Kidney epithelial cell (primary cell): ENCODE results near the gene IER2. TPM values are rescaled to one million over a fixed set of nuclear protein-coding genes. Genes with fewer than 3 reads are reported as not detected.
A peak's percentile ranks its signal among the peaks of the same experiment; 100 is the strongest.

ENCODE experiments used
- DNase-seq: peaks from one replicate; pipeline ENCODE4 v3.0.0-alpha.2; 2010; ENCODE audit warnings: low read depth
- H3K27me3 ChIP-seq: 2 replicates; pipeline ENCODE4 v1.6.0; 2011; ENCODE audit warnings: low read length; ENCODE audit not compliant: control insufficient read depth, insufficient read depth
- H3K36me3 ChIP-seq: 2 replicates; pipeline ENCODE4 v1.5.1; 2011; ENCODE audit warnings: low read length; ENCODE audit not compliant: control insufficient read depth, insufficient read depth
- H3K4me3 ChIP-seq: 2 replicates; pipeline ENCODE4 v1.5.1; 2011; ENCODE audit warnings: low read depth, mild to moderate bottlenecking, control low read depth, low read length
- CTCF ChIP-seq: IDR thresholded peaks from 2 replicates; pipeline ENCODE4 v1.5.1; 2011; ENCODE audit warnings: mild to moderate bottlenecking, moderate library complexity, low read length, control low read depth, inconsistent platforms; ENCODE audit not compliant: insufficient read depth, poor library complexity, severe bottlenecking
- total RNA-seq: library from RNA; depleted of rRNA; stranded (reverse); fragments of >200 nt; gene quantifications from 2 replicates; pipeline ENCODE4 v1.2.3, GENCODE V29; 2015

Gene IER2
- total RNA-seq, 1 donor from 2014 or later = 130 TPM

GRCh38 chr19:13112555-13112954, 37.7 kb upstream of the IER2 start:
- TF ChIP-seq CTCF = no peak
- Histone ChIP-seq H3K27me3 (no peaks in the 10 kb centered on the region), H3K4me3 (no peak overlapping the region), H3K36me3 (no peaks in the 10 kb centered on the region)
- DNase-seq = no peak

GRCh38 chr19:13115936-13116281, 34.3 kb upstream of the IER2 start:
- Histone ChIP-seq H3K27me3 (no peaks in the 10 kb centered on the region), H3K36me3 (no peaks in the 10 kb centered on the region), H3K4me3 (peak overlapping the region; percentile 82)
- no peak for TF ChIP-seq CTCF
- no peak for DNase-seq

- Histone ChIP-seq H3K4me3 (peak within 1 kb of the TSS; percentile 82), H3K27me3 (no peaks in the 10 kb centered on the region), H3K36me3 (no peaks in the 10 kb centered on the region)
- DNase-seq = peak; percentile 72
- no peak for TF ChIP-seq CTCF
Measured at GRCh38 chr19:13116282-13117175, 33.7 kb upstream of the IER2 start, which contains the start of gene TRMT1. Gene TRMT1 (minus strand): TSS chr19:13116740. CDS start chr19:13116399, 341 bp downstream.

GRCh38 chr19:13117176-13117771, 32.9 kb upstream of the IER2 start:
- DNase-seq = no peak
- H3K4me3 ChIP-seq = peak overlapping the region; percentile 82
- H3K27me3 ChIP-seq = no peaks in the 10 kb centered on the region
- no peaks in the 10 kb centered on the region for H3K36me3 ChIP-seq
- TF ChIP-seq CTCF = no peak

- Histone ChIP-seq H3K36me3 (no peaks in the 10 kb centered on the region), H3K4me3 (peak within 1 kb of the TSS; percentile 97), H3K27me3 (no peaks in the 10 kb centered on the region)
- DNase-seq = peak; percentile 39
- TF ChIP-seq CTCF = no peak
Measured at GRCh38 chr19:13117772-13118423, 32.3 kb upstream of the IER2 start, which contains the start of gene NACC1. Gene NACC1 (plus strand): TSS chr19:13118264. CDS start chr19:13135208, 16,944 bp downstream.
